NCI-H748 (cell line): ENCODE results near the gene NKPD1.

Experiments
- DNase-seq: peaks from one replicate; lab custom pipeline; 2025; ENCODE audit not compliant: unreplicated experiment; lab: John Stamatoyannopoulos, UW

The NKPD1 gene

GRCh38 chr19:45156751-45157150, 4.0 kb downstream of the NKPD1 start:
- no peak for DNase-seq

GRCh38 chr19:45156011-45156630, 4.7 kb downstream of the NKPD1 start:
- DNase-seq: no peak

GRCh38 chr19:45154064-45154827, 6.5 kb downstream of the NKPD1 start:
- DNase-seq: no peak

GRCh38 chr19:45153339-45154063, 7.3 kb downstream of the NKPD1 start:
- no peak for DNase-seq

GRCh38 chr19:45152504-45153338, 8.1 kb downstream of the NKPD1 start:
- DNase-seq: no peak

- DNase-seq: no peak
Observed at GRCh38 chr19:45151821-45152503, 8.8 kb downstream of the NKPD1 start.

GRCh38 chr19:45151320-45151719, 9.5 kb downstream of the NKPD1 start:
- no peak for DNase-seq

GRCh38 chr19:45150751-45151281, 10.0 kb downstream of the NKPD1 start:
- no peak for DNase-seq

GRCh38 chr19:45150180-45150579, 10.6 kb downstream of the NKPD1 start:
- no peak for DNase-seq

- no peak for DNase-seq
Observed at GRCh38 chr19:45149129-45149528, 11.7 kb downstream of the NKPD1 start.

- no peak for DNase-seq
Observed at GRCh38 chr19:45147835-45148676, 12.7 kb downstream of the NKPD1 start.

- no peak for DNase-seq
Observed at GRCh38 chr19:45146741-45147205, 14.0 kb downstream of the NKPD1 start.

GRCh38 chr19:45146251-45146650, 14.5 kb downstream of the NKPD1 start:
- no peak for DNase-seq

- DNase-seq: no peak
Observed at GRCh38 chr19:45145270-45146189, 15.3 kb downstream of the NKPD1 start.

GRCh38 chr19:45144431-45145269, 16.1 kb downstream of the NKPD1 start:
- DNase-seq: no peak

- DNase-seq: no peak
Observed at GRCh38 chr19:45142726-45143110, 18.1 kb downstream of the NKPD1 start.

- no peak for DNase-seq
Observed at GRCh38 chr19:45142016-45142725, 18.6 kb downstream of the NKPD1 start.
